DND-41 (cell line): ENCODE results near the gene CPA4.

Experiments used
- EZH2 ChIP-seq: IDR thresholded peaks from 3 replicates; pipeline ENCODE4 v1.6.1; 2012; ENCODE audit warnings: borderline replicate concordance, low read depth, mild to moderate bottlenecking, moderate library complexity, low read length, inconsistent platforms; ENCODE audit not compliant: severe bottlenecking
- TF ChIP-seq, protein P1 (sequence below): IDR thresholded peaks from 2 replicates; pipeline ENCODE4 v1.5.1; 2012; ENCODE audit warnings: borderline replicate concordance, low read length, moderate library complexity, mild to moderate bottlenecking; ENCODE audit not compliant: poor library complexity, severe bottlenecking; ENCODE audit errors: extremely low read depth

GRCh38 chr7:130351791-130352090, 58.8 kb downstream of the CPA4 start:
- TF ChIP-seq, protein P1, sequence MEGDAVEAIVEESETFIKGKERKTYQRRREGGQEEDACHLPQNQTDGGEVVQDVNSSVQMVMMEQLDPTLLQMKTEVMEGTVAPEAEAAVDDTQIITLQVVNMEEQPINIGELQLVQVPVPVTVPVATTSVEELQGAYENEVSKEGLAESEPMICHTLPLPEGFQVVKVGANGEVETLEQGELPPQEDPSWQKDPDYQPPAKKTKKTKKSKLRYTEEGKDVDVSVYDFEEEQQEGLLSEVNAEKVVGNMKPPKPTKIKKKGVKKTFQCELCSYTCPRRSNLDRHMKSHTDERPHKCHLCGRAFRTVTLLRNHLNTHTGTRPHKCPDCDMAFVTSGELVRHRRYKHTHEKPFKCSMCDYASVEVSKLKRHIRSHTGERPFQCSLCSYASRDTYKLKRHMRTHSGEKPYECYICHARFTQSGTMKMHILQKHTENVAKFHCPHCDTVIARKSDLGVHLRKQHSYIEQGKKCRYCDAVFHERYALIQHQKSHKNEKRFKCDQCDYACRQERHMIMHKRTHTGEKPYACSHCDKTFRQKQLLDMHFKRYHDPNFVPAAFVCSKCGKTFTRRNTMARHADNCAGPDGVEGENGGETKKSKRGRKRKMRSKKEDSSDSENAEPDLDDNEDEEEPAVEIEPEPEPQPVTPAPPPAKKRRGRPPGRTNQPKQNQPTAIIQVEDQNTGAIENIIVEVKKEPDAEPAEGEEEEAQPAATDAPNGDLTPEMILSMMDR = no peak
- TF ChIP-seq EZH2 = no peak
